Body of pancreas (tissue), 4 donors: Measurements from ENCODE around the gene LSP1.

Experiments
- CTCF ChIP-seq, 7 experiments: fragments of 450-650 bp in 4 of 7; fragments of 200-600 bp in 3 of 7; sonication (generic) in 3 of 7; IDR thresholded peaks; one replicate each; pipeline ENCODE4 v1.5.1; 2016 to 2019; ENCODE audit warnings: antibody characterized with exemption in 7 of 7
- POLR2A ChIP-seq, 3 donors: fragments of 450-650 bp; IDR thresholded peaks; one replicate each; pipeline ENCODE4 v1.6.1; 2016; ENCODE audit warnings: antibody characterized with exemption in 3 of 3, mild to moderate bottlenecking in 2 of 3

GRCh38 chr11:1829039-1829820, 23.7 kb upstream of the LSP1 start:
- TF ChIP-seq CTCF (IDR thresholded peaks at IDR 0.05) (no peak), POLR2A (IDR thresholded peaks at IDR 0.05) (no peak)
